IPS-18c (cell line): ENCODE measurements around the gene HSF5.
"Not testable (repeated sequence)": the region's sequence is repeated elsewhere in the genome, so short reads cannot be mapped to it uniquely, and the experiment has no call there.

Experiments
- H3K4me3 ChIP-seq: 2 replicates; pipeline ENCODE4 v1.7.0; 2013; ENCODE audit warnings: low read depth, mild to moderate bottlenecking, low read length, moderate library complexity; ENCODE audit not compliant: insufficient read depth
- H3K9me3 ChIP-seq: one replicate; pipeline ENCODE4 v1.6.1; 2013; ENCODE audit warnings: mild to moderate bottlenecking, low read length, moderate library complexity; ENCODE audit not compliant: control insufficient read depth, insufficient read depth

Gene HSF5

GRCh38 chr17:58501451-58501850, 13.2 kb upstream of the HSF5 start:
- Histone ChIP-seq H3K9me3 (no peaks in the 10 kb centered on the region), H3K4me3 (no peak overlapping the region)

- H3K9me3 ChIP-seq, result no peaks in the 10 kb centered on the region
- no peak overlapping the region for H3K4me3 ChIP-seq
Measured at GRCh38 chr17:58498177-58498828, 10.1 kb upstream of the HSF5 start.

- Histone ChIP-seq H3K9me3 (no peaks in the 10 kb centered on the region), H3K4me3 (no peak overlapping the region)
Measured at GRCh38 chr17:58493506-58493905, 5.3 kb upstream of the HSF5 start.

GRCh38 chr17:58492238-58493121, 4.3 kb upstream of the HSF5 start:
- Histone ChIP-seq H3K4me3 (no peak overlapping the region), H3K9me3 (no peaks in the 10 kb centered on the region)

GRCh38 chr17:58491510-58492045, 3.4 kb upstream of the HSF5 start:
- H3K4me3 ChIP-seq, result no peak overlapping the region
- no peaks in the 10 kb centered on the region for H3K9me3 ChIP-seq

GRCh38 chr17:58488428-58488890, 251 bp upstream of the HSF5 start:
- Histone ChIP-seq H3K9me3 (no peaks in the 10 kb centered on the region), H3K4me3 (no peak overlapping the region)

- Histone ChIP-seq H3K4me3 (no peak overlapping the region), H3K9me3 (no peaks in the 10 kb centered on the region)
Measured at GRCh38 chr17:58484600-58484999, 3.6 kb downstream of the HSF5 start.

GRCh38 chr17:58481798-58482197, 6.4 kb downstream of the HSF5 start:
- not testable (repeated sequence) for H3K4me3 ChIP-seq, H3K9me3 ChIP-seq

GRCh38 chr17:58480090-58480489, 8.1 kb downstream of the HSF5 start:
- Histone ChIP-seq H3K9me3 (no peaks in the 10 kb centered on the region), H3K4me3 (no peak overlapping the region)

GRCh38 chr17:58476812-58477211, 11.4 kb downstream of the HSF5 start:
- Histone ChIP-seq H3K9me3 (no peaks in the 10 kb centered on the region), H3K4me3 (no peak overlapping the region)

- H3K9me3 ChIP-seq, result no peaks in the 10 kb centered on the region
- H3K4me3 ChIP-seq, result no peak overlapping the region
Measured at GRCh38 chr17:58475985-58476384, 12.2 kb downstream of the HSF5 start.

GRCh38 chr17:58470356-58470755, 17.9 kb downstream of the HSF5 start:
- H3K4me3 ChIP-seq, result no peak overlapping the region
- H3K9me3 ChIP-seq, result no peaks in the 10 kb centered on the region

GRCh38 chr17:58468944-58469343, 19.3 kb downstream of the HSF5 start:
- Histone ChIP-seq H3K9me3 (no peaks in the 10 kb centered on the region), H3K4me3 (no peak overlapping the region)

- H3K9me3 ChIP-seq, result no peaks in the 10 kb centered on the region
- no peak overlapping the region for H3K4me3 ChIP-seq
Measured at GRCh38 chr17:58455491-58455890, 32.7 kb downstream of the HSF5 start.

- Histone ChIP-seq H3K4me3 (no peak overlapping the region), H3K9me3 (no peaks in the 10 kb centered on the region)
Measured at GRCh38 chr17:58452738-58453137, 35.5 kb downstream of the HSF5 start.

GRCh38 chr17:58447039-58447975, 40.9 kb downstream of the HSF5 start:
- Histone ChIP-seq H3K9me3 (no peaks in the 10 kb centered on the region), H3K4me3 (no peak overlapping the region)

- H3K9me3 ChIP-seq, result no peaks in the 10 kb centered on the region
- no peak overlapping the region for H3K4me3 ChIP-seq
Measured at GRCh38 chr17:58446086-58446485, 42.1 kb downstream of the HSF5 start.
